ENCODE results near the gene LRRN2. TPM values are rescaled to one million over a fixed set of nuclear protein-coding genes. Genes with fewer than 3 reads are reported as not detected.
"Not testable (repeated sequence)": the region's sequence is repeated elsewhere in the genome, so short reads cannot be mapped to it uniquely, and the experiment has no call there.

Gene LRRN2
- polyA plus RNA-seq, 4 donors: 11.1 to 26.3 (median 12.5) TPM

DNA sequence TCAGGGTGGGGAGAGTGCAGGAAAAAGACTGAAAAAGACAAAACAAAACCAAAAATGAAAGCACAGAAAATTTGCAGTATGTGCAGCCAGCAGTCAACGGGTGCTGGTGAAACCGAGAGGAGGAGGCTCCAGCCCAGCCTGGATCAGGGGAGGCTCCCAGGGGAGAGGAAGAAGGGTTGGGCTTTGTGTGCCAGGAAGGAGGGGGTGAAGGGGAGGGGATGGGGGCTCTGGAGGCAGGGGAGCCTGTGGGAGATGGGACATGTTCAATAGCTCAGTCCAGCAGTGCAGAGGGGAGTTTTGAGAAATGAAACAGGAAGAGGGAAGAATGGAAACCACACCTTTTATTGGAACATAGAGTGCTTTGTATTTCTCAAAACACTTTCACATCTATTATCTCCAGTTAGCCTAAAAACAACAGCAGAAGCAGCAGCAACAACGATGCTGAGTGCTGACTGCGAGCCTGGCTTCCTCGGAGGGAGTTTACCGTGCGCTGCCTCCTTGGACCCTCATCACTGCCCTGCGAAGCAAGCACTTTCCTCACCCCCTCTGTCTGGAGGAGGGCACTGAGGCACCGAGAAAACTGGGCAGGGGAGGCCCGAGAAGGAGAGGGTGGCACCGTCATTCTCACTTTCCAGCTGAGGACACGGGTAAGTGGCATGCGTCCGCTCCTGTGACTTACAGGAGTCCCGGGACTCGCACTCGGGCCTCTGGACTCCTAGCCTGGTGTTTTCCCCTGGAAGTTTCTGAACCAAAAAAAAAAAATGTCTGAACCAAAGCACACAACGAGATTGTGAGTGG is 106.5 kb downstream of the LRRN2 start:
- no peak for DNase-seq (ENCODE audit: low read depth in 4 of 4, low spot score in 3 of 4)

DNA sequence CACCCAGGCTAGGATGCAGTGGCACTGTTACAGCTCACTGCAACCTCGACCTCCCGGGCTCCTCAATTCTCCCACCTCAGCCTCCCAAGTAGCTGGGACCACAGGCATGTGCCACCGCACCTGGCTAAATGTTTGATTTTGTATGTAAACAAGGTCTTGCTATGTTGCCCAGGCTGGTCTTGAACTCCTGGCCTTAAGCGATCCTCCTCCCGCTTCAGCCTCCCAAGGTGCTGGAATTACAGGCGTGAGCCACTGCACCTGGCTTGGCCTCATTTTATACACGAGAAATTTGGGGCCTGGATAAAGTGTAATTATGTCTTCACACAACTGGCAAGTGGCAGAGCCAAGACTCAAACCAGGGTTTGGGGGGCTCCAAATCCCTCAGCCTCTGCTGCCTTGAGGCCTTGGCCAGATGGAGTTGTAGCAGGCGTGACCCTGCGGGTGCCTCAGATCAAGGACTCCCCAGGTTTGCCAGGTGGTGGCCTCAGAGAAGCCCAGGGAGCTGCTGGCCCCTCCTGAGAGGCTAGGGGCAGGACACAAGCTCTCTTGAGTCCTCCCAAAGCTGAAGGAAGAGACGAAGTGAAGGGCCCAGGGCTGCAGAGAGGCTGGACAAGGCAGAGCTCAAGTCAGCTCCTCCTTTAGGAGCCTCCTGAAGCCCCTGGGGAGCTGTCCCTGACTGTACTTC is 107.6 kb downstream of the LRRN2 start:
- DNase-seq (ENCODE audit: low read depth in 4 of 4, low spot score in 3 of 4): no peak

DNA sequence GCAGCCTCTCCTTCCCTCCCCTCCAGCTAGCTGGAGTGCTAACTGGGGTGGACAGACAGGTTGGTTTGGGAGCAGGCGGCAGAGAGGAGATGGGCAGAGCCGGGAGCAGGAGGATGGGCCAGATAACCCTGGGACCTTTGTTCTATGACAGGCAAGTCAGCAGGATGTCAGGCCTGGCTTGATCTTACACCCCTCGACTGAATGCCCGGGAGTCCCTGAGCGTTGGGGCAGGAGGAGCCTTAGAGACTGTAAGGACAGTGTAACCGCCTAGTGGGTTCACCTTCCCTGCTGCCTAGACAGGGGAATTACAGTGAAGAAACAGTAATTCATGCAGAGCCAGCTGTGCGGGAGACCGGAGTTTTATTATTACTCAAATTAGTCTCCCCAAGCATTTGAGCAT is 109.1 kb downstream of the LRRN2 start:
- no peak for DNase-seq (ENCODE audit: low read depth in 4 of 4, low spot score in 3 of 4)

DNA sequence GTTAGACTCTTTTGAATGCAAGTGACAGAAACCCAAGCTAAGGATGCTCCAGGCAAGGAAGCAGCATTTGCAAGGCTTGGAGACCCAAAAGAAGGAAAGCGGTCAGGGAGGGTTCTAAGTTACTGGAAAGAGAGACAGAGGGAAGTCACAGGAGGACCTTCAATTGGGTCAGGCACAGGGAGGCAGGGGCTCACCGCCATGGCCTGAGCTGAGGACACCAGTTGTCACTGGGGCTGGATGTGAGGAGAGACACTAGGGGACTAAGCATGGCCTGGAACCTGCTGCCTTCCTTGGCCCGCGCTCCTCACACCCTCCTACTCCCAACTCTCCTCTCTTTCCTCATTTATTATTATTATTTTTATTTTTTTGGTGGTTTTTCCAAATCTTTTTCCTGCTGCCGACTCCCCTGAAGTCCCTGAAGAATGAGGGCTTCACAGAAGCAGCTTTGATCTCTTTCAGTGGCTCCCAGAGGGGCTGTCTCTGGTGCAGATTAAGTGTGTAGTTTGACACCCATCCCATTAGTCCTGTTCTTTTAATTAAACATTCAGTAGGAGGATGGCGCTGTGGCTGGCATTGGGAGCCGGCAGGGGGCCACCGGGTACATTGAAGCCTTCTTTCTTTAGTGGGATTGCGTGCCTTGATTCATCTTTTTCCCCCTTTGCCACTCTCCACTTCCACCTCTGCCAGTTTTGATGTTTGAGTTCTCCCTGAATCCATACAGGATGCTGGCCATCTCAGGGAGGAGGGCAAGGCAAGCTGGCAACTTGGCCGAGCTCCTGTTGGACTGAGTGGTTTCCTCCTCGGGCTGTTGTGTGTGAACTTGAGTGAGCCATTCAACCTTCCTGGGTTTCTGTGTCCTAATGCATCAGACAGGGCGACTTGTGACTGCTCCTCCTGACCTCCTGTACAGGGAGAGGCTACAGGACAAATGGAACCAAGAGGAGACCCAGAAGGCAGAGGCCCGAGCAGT is 110.0 kb downstream of the LRRN2 start:
- DNase-seq (ENCODE audit: low read depth in 4 of 4, low spot score in 3 of 4): no peak

DNA sequence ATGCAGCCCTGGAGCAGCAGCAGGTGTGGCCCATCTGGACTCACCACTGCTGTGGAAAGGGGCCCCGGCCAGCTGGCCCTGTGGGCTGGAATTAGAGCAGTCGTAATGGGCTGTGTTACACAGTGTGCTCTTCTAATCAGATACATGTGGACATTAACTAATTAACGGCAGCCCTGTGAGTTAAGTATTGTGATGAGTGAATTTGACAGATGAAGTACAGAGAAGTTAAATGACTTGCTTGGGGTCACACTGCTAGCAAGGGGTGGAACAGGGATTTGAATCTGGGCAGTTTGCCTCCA is 110.7 kb downstream of the LRRN2 start:
- no peak for DNase-seq (ENCODE audit: low read depth in 4 of 4, low spot score in 3 of 4)

DNA sequence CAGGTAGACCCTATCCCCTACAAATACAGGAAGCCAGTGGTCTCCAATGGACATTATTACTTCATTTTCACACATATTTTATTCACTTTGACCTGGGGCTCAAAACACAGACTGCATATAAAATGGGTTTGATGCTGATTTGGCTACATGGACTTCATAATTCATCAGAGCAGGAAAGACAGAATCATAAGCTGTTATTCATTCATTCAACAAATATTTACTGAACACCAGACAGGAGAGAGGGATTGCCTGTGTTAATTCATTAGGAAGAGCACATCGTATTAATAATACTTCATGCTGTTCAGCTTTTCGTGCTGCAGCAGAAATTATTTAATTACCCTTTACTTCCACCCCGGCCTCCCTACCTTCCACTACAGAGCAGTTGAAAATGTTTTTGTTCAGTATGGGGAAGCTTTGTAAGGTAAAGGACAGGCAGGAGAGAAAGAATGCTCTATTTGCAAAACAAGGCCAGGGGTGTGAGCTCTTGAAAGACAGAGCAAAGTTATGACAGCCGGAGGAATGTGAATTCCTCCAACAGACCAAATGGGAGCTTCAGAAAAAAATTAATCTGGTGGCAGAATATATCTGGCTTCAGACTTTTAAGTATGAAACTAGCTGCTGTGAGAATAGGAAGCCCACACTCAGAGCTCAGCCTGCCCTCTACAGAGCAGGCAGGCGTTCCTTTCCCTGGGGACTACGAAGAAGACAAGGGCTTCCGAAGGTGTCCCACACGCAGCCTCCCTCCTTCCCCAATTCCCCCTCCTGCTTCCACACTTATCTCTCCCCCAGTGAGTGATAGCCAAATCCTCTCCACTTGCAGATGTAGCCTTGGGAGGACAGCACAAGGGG is 111.3 kb downstream of the LRRN2 start:
- DNase-seq (ENCODE audit: low read depth in 4 of 4, low spot score in 3 of 4): no peak

DNA sequence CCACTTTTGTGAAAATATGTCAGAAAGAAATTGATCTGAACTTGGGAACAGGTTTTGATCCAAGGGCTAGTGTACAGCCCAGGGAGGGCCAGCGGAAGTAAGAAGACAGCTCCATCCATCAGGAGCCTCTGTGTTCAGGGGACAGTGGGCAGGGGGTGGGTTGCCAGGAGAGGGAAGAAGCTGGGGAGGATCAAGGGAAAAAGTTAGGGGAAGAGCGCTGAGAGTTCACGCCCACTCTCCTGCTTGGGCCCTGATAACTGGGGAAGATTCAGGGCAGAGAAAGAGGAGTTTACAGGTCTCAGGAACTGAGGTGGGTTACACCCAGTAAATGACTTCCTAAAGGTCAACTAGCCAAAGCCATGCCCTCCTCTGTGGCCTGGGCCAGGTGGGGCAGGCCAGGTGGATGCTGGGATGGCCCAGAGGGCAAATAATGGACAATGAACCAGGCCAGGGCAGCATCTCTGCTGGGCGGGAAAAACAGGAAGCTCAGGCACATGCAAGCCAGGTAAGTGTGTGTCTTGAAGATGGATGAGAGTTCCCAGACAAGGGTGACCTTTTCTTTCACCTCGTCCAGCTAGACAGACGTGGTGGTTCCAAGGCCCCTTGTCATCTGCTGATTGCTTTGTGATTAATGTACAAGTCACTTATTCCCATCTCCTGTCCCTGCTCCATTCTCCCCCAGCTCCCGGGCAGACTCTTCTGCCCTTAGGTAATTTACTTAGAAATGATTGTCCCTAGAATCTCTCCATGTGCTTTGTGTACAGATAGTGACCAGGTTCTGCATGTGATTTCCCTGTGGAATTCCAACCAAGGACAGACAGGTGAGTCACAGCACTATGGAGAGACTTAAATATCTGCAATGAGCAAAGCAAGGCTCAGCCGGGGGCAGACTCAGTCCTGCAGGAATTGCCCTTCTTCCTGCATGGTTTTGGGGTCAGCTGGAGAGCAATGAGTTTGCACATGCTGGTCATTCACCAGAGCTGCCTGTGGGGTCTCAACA is 112.3 kb downstream of the LRRN2 start:
- DNase-seq (ENCODE audit: low read depth in 4 of 4, low spot score in 3 of 4): no peak

DNA sequence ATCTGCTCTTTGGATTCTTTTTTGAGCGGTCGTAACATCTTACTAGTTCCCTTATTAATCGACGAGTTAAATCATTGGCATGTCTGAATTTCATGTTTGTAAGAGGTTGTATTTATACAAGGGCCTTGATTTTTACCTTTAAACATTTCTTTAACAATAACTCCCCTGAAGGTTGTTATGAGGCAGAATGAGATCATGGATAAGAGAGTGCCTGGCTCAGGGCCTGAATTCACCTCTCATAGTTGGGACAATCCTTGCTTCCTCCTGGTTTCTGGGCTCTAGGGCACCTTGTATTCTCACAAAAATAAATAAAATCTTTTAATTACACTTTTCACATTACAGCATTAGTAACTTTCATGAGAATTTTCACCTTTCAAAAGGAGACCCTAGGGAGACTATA is 113.9 kb downstream of the LRRN2 start:
- no peak for DNase-seq (ENCODE audit: low read depth in 4 of 4, low spot score in 3 of 4)

DNA sequence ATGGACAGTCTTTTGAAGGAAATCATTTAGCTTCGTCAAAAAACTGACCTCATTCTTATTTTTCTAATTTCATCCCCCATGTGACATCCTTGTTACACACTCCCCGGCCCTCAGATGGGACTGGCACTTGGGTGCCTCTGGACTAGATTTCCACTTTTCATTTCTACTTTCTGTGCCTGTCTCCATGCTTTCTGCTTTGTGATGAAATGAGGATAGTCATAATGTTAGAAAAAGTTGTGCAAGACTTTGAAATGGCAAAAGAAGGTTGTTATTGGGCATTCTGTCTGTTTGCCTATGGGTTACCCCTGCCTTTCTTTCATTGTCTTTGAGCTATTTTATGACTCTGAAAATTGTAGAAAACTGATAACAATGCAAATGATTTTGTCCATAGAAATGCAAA is 114.4 kb downstream of the LRRN2 start:
- no peak for DNase-seq (ENCODE audit: low read depth in 4 of 4, low spot score in 3 of 4)

DNA sequence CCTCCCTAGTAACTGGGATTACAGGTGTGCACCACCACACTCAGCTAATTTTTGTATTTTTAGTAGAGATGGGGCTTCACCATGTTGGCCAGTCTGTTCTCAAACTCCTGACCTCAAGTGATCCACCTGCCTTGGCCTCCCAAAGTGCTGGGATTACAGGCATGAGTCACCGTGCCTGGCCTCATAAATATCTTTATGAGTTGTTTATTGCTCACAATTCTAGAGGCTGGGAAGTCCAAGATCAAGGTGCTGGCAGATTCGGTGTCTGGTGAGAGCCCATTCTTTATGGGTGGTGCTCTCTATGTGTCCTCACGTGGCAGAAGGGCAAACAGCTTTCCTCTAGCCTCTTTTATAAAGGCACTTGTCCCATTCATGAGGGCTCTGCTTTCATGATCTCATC is 115.5 kb downstream of the LRRN2 start:
- DNase-seq (ENCODE audit: low read depth in 4 of 4, low spot score in 3 of 4): not testable (repeated sequence)

DNA sequence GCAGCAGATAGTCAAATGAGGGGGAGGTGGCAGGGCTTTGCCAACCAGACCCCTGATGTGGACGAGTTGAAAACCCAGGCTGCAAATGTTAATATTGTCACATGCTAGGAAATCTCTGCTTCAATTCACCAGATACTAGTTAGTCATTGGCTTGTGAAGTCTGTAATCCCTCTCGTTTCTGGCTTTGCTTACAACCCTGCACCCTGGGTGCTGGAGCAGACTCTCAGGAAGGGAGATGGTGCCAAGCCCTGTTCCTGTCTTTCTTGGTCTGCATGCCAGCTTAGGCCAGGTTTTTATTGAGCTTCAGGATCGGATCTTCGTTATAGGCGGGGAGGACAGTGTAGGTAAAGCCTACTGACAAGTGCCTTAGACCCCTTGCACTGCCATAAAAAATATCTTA is 116.1 kb downstream of the LRRN2 start:
- no peak for DNase-seq (ENCODE audit: low read depth in 4 of 4, low spot score in 3 of 4)

DNA sequence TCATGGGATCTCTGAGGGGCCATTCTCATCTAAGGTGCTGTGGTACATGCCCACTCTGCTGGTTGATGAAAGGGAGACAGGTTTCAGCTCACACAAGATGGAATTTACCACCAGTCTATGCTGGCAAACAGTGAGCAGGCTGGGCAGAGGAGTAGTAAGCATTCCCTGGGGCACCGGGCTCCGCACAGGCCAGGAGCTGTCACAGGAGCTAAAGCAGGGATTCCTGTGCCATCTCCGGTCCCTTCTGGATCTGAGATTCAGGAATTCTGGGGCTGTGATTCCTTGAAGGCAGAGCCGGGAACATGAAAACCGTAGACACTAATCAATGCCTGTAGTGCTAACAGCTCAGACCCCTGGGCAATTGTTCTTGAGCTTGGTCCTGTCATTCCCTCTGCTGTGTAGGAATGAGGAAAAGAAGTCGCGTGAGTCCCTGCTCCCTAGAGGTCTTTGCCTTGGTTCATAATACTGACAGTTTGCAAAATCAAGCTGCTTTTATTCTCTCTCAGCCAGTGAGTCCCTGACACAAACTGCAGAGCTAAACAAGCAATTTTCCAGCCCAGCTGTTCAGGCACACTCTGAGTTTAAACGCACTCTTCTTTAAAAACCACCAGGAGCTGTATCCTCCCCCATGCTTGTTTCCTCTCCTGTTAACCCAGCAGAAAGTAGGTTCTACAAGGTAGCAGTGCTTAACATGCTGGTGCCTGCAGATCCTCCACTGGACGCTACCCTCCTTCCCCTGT is 116.8 kb downstream of the LRRN2 start:
- no peak for DNase-seq (ENCODE audit: low read depth in 4 of 4, low spot score in 3 of 4)

Other genes with a start within 250 kb of the LRRN2 start
- gene PIK3C2B, start 190.9 kb downstream of the LRRN2 start, polyA plus RNA-seq (ENCODE audit: insufficient read length in 4 of 4): 10 to 100 TPM; 14.3 to 25.6 (median 17.5) TPM
- 10 to 100 TPM; 22.9 to 61.8 (median 34.0) TPM for gene MDM4, start 169.3 kb downstream of the LRRN2 start, polyA plus RNA-seq (ENCODE audit: insufficient read length in 4 of 4)
- 10 to 100 TPM in 3 of 4 donors, 1 to 10 TPM in 1; 5.7 to 32.2 (median 13.9) TPM for gene NFASC, start 185.1 kb upstream of the LRRN2 start, polyA plus RNA-seq (ENCODE audit: insufficient read length in 4 of 4)

Measured in left renal pelvis (tissue), 4 donors.